Ovary (tissue), 9 donors: ENCODE measurements around the gene HOXA11. TPM values are rescaled to one million over a fixed set of nuclear protein-coding genes. Genes with fewer than 3 reads are reported as not detected.
A peak's percentile ranks its signal among the peaks of the same experiment; 100 is the strongest.

ENCODE experiments used
- DNase-seq, 5 donors: peaks; one replicate each; pipeline ENCODE4 v3.0.0-alpha.2; 2019 to 2020
- H3K27ac ChIP-seq, 2 donors: fragments of 200-600 bp; one replicate each; pipeline versions ENCODE4 v1.5.1 to v1.8.0; 2019 to 2022
- H3K27me3 ChIP-seq: fragments of 200-600 bp; one replicate; pipeline ENCODE4 v1.8.0; 2022
- H3K36me3 ChIP-seq: fragments of 200-600 bp; sonication (generic); one replicate; pipeline ENCODE4 v1.5.1; 2019
- H3K4me1 ChIP-seq: one replicate; pipeline ENCODE4 v1.8.1; 2013; ENCODE audit warnings: mild to moderate bottlenecking, moderate library complexity; ENCODE audit not compliant: insufficient read depth
- H3K4me3 ChIP-seq: fragments of 200-600 bp; sonication (generic); one replicate; pipeline ENCODE4 v1.5.1; 2017
- H3K9me3 ChIP-seq, 2 donors: fragments of 200-600 bp in 1 of 2; sonication (generic) in 1 of 2; one replicate each; pipeline versions ENCODE4 v1.5.1 to v1.8.1; 2013 to 2019; ENCODE audit warnings: mild to moderate bottlenecking in 1 of 2, moderate library complexity in 1 of 2
- CTCF ChIP-seq, 3 donors: fragments of 450-650 bp in 2 of 3; fragments of 200-600 bp in 1 of 3; IDR thresholded peaks; one replicate each; pipeline versions ENCODE4 v1.5.1 to v1.8.0; 2016 to 2022; ENCODE audit warnings: antibody characterized with exemption in 3 of 3, mild to moderate bottlenecking in 1 of 3
- EP300 ChIP-seq: sonication (generic); formaldehyde crosslinking; IDR thresholded peaks from one replicate; pipeline ENCODE4 v1.6.1; 2017; ENCODE audit warnings: antibody characterized with exemption
- POLR2A ChIP-seq: fragments of 450-650 bp; IDR thresholded peaks from one replicate; pipeline ENCODE4 v1.6.1; 2017; ENCODE audit warnings: antibody characterized with exemption, mild to moderate bottlenecking, moderate library complexity
- WGBS, 3 donors: extraction: QIAGEN DNeasy Blood & Tissue Kit in 1 of 3; methylation state at CpG; one replicate each; pipeline versions ENCODE4 v1.1.5 to v1.1.7; 2013 to 2017; 5-methylcytosine and 5-hydroxymethylcytosine counted together
- intact Hi-C, 4 donors: fragments of 100-400 bp; cut with DNase I; formaldehyde crosslinking; loops; one replicate each; pipeline versions ENCODE4 v1.11.0 to v1.15.1; 2022 to 2023
- polyA plus RNA-seq, 2 donors: library from polyadenylated mRNA; stranded (reverse); fragments of 200-250 nt in 1 of 2; fragments of 350-450 nt in 1 of 2; fragmentation: Illumina TruSeq in 1 of 2; extraction: RNeasy Lipid Tissue Mini Kit (QIAGEN cat#74804) in 1 of 2; gene quantifications; one replicate each; pipeline ENCODE4 v1.2.3, GENCODE V29; 2013 to 2014
- total RNA-seq, 7 donors: library from RNA; depleted of rRNA in 2 of 7; stranded (reverse); fragments of >200 nt in 2 of 7; fragmentation: NEBNext Ultra II Directional in 3 of 7; extraction: Animal tissue kit (Norgen Biotek cat#: 25700) in 3 of 7; gene quantifications; one replicate each; pipeline versions ENCODE4 v1.1.0 to v1.2.4, GENCODE V29; 2016 to 2023
- donor health status: DM: no; HTN: no; CAD: no; lungs with moderate emphysema.
- donor health status: DM: no; HTN: no; CAD: no.
- donor health status: Bipolar disorder and iron deficiency.
- donor health status: DM: yes; HTN: yes; CAD: no.
- donor health status: DM: no; HTN: no; CAD: no.
- donor health status: DM: yes; HTN: yes; CAD: no.

Gene HOXA11
- total and polyA plus RNA-seq, 9 donors = 0.11 to 2.0 (median 0.91) TPM; not detected in 3

- WGBS, 3 donors = 1 to 2% (median 2%) methylated on average over 73 to 99 of the region's 99 CpGs
- intact Hi-C loops = loop anchor here in 2 of 4 donors (5.0 to 10.0 kb wide), 3 partner anchors 575 to 892 kb away; no protein-coding TSS in a partner anchor
- no peak for DNase-seq
Measured at GRCh38 chr7:27199849-27200760, 15.1 kb upstream of the HOXA11 start, which contains the start of gene HOXA13. HOXA13 (minus strand) TSS chr7:27200091; CDS start chr7:27200077, 14 bp downstream.

GRCh38 chr7:27198871-27199801, 14.1 kb upstream of the HOXA11 start:
- WGBS, 3 donors = 2% methylated on average over 33 to 93 of the region's 93 CpGs
- Histone ChIP-seq H3K4me3 (peak overlapping the region; percentile 20), H3K36me3 (no peaks in the 10 kb centered on the region), H3K27me3 (peaks cover 6% of the 10 kb centered on the region), H3K4me1 (peaks cover 4% of the 10 kb centered on the region), H3K9me3 (no peaks in the 10 kb centered on the region), H3K27ac (no peak overlapping the region)
- TF ChIP-seq POLR2A (no peak), EP300 (no peak), CTCF (IDR thresholded peaks at IDR 0.05) (no peak)
- intact Hi-C loops = loop anchor here in 1 of 4 donors (10.0 kb wide), 1 partner anchor 576 kb away; no protein-coding TSS in a partner anchor
- DNase-seq = no peak

More at GRCh38 chr7:27199849-27200760, 15.1 kb upstream of the HOXA11 start, which contains the start of gene HOXA13:
- H3K27me3 ChIP-seq = peaks cover 6% of the 10 kb centered on the region
- H3K4me1 ChIP-seq = peaks cover 5% of the 10 kb centered on the region
- H3K9me3 ChIP-seq = no peaks in the 10 kb centered on the region
- TF ChIP-seq CTCF (IDR thresholded peaks at IDR 0.05) (no peak), EP300 (no peak)
- H3K4me3 ChIP-seq = peak within 1 kb of the TSS; percentile 20
- H3K36me3 ChIP-seq = no peaks in the 10 kb centered on the region
- H3K27ac ChIP-seq = no peak within 1 kb of the TSS

GRCh38 chr7:27198138-27198841, 13.3 kb upstream of the HOXA11 start:
- Histone ChIP-seq H3K9me3 (no peaks in the 10 kb centered on the region), H3K4me1 (peaks cover 4% of the 10 kb centered on the region), H3K27ac (no peak overlapping the region), H3K27me3 (peaks cover 10% of the 10 kb centered on the region), H3K36me3 (no peaks in the 10 kb centered on the region), H3K4me3 (peak overlapping the region; percentile 20)
- WGBS, 3 donors = 14 to 19% (median 17%) methylated on average over 29 of the region's 29 CpGs
- TF ChIP-seq CTCF (IDR thresholded peaks at IDR 0.05) (no peak), POLR2A (no peak), EP300 (no peak)
- intact Hi-C loops = loop anchor here in 1 of 4 donors (10.0 kb wide), 1 partner anchor 577 kb away; no protein-coding TSS in a partner anchor
- DNase-seq = no peak
